Endodermal cell (in vitro differentiated cells): ENCODE data around the gene GAL3ST2. TPM values are rescaled to one million over a fixed set of nuclear protein-coding genes. Genes with fewer than 3 reads are reported as not detected.

Source experiments
- DNase-seq: peaks from one replicate; pipeline ENCODE4 v3.0.0-alpha.2; 2017
- H3K27ac ChIP-seq: 2 replicates; pipeline ENCODE4 v1.5.1; 2013; ENCODE audit warnings: mild to moderate bottlenecking, low read depth, low read length, moderate library complexity
- H3K27me3 ChIP-seq: 2 replicates; pipeline ENCODE4 v1.6.1; 2013; ENCODE audit warnings: mild to moderate bottlenecking, low read length, moderate library complexity; ENCODE audit not compliant: insufficient read depth, control insufficient read depth, poor library complexity, severe bottlenecking
- H3K36me3 ChIP-seq: 2 replicates; pipeline ENCODE4 v1.7.0; 2013; ENCODE audit warnings: mild to moderate bottlenecking, low read length, moderate library complexity; ENCODE audit not compliant: control insufficient read depth, insufficient read depth
- H3K4me1 ChIP-seq: one replicate; pipeline ENCODE4 v1.7.0; 2013; ENCODE audit warnings: low read length; ENCODE audit not compliant: control insufficient read depth, insufficient read depth
- H3K4me3 ChIP-seq: 2 replicates; pipeline ENCODE4 v1.5.1; 2013; ENCODE audit warnings: mild to moderate bottlenecking, low read length, moderate library complexity
- H3K9ac ChIP-seq: 2 replicates; pipeline ENCODE4 v1.6.1; 2013; ENCODE audit warnings: mild to moderate bottlenecking, low read length, moderate library complexity; ENCODE audit not compliant: poor library complexity, severe bottlenecking; ENCODE audit errors: extremely low read depth
- H3K9me3 ChIP-seq: 2 replicates; pipeline ENCODE4 v1.6.1; 2013; ENCODE audit warnings: mild to moderate bottlenecking, low read length, moderate library complexity; ENCODE audit not compliant: control insufficient read depth
- H3K27ac Mint-ChIP-seq: 2 replicates; pipeline ENCODE4 v1.8.0; 2020; ENCODE audit warnings: mixed read lengths
- H3K27me3 Mint-ChIP-seq: 2 replicates; pipeline ENCODE4 v1.8.0; 2021; ENCODE audit warnings: mild to moderate bottlenecking, mixed read lengths; ENCODE audit not compliant: insufficient read depth
- H3K36me3 Mint-ChIP-seq: 2 replicates; pipeline ENCODE4 v1.8.0; 2020; ENCODE audit warnings: low read depth, mixed read lengths
- H3K4me1 Mint-ChIP-seq: 2 replicates; pipeline ENCODE4 v1.8.0; 2020; ENCODE audit warnings: mixed read lengths
- H3K4me3 Mint-ChIP-seq: 2 replicates; pipeline ENCODE4 v1.8.0; 2020; ENCODE audit warnings: mild to moderate bottlenecking, moderate library complexity, mixed read lengths
- H3K9me3 Mint-ChIP-seq: 2 replicates; pipeline ENCODE4 v1.8.0; 2020; ENCODE audit warnings: mild to moderate bottlenecking, mixed read lengths
- CTCF ChIP-seq: fragments of 200-600 bp; sonication (generic); conservative IDR thresholded peaks from 2 replicates; pipeline ENCODE4 v1.5.0; 2021; ENCODE audit warnings: antibody characterized with exemption, mild to moderate bottlenecking
- WGBS, 2 experiments: methylation state at CpG; one replicate each; pipeline versions ENCODE4 v1.1.5 to v1.1.7; 2013; ENCODE audit warnings: missing lambda C conversion rate in 2 of 2, mixed read lengths in 1 of 2; ENCODE audit not compliant: insufficient coverage in 1 of 2, insufficient read length in 1 of 2; 5-methylcytosine and 5-hydroxymethylcytosine counted together
- long read RNA-seq, 4 experiments: library from polyadenylated mRNA in 2 of 4; library from RNA in 1 of 4; library from capped mRNA in 1 of 4; stranded (forward) in 3 of 4; unstranded in 1 of 4; transcript quantifications; one replicate each; pipeline ENCODE4 v2.0.0, GENCODE V29; 2020 to 2021; ENCODE audit warnings: inconsistent platforms in 1 of 4
- polyA plus RNA-seq, 2 experiments: library from polyadenylated mRNA; stranded (reverse); fragments of 50-300 nt; gene quantifications; one replicate each; pipeline ENCODE4 v1.2.3, GENCODE V29; 2013
- total RNA-seq, 2 donors: library from RNA; stranded (reverse); fragmentation: NEBNext Ultra II Directional in 1 of 2; extraction: Animal tissue kit (Norgen Biotek cat#: 25700) in 1 of 2; gene quantifications; 2 replicates in 1 of 2; 3 replicates in 1 of 2; pipeline ENCODE4 v1.2.1, GENCODE V29; 2021

Gene GAL3ST2
- under 1 TPM; 0.57 to 0.91 TPM for total RNA-seq
- polyA plus RNA-seq (2013, experiment 1 of 2): not detected
- not detected for polyA plus RNA-seq (2013, experiment 2 of 2)
- long read RNA-seq, experiment 1: 0 reads
- long read RNA-seq, experiment 2: 0 reads
- long read RNA-seq, experiment 3: 0 reads
- long read RNA-seq, experiment 4: 0 reads

DNA sequence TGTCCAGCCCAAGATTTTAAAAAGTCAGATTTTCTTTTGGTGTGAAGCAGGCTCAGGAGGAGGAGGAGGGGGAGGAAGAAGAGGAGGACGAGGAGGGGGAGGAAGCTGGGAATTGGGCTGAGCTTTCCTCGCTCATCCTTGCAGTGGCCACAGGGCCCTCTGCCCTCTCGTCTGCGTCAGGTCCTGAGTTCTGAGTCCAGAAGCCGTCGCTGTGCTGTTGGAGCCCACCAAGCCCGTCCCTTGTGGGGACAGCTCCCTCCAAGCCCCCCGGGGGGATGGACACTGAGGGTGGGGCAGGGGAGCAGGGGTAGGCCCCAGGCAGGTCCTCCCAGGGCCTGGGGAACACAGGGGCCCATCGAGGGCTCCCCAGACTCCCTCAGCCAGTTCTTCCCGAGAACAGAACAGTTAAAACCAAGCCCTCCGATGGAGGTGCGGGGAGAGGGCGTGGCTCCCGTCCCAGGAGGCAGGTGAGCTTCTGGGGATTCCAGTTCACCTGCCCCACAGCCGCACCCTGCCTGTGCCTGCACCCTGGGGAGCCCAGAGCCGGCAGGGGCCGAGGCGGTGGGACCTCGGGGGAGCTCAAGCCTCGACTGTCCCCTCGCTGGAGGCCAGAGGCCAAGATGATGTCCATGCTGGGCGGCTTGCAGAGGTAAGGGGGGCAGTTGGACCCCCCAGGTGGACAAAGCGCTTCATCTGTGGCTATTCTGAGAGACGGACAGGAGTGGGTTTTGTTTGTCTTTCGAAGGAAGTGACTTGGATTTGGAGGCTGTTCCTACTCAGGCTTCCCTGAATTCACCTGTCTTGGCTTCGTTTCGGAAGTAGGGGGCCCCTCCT lies at the start of gene GAL3ST2:
Gene GAL3ST2, plus strand, starts transcription at position 487 of the 834 bp plus-strand sequence. Its CDS starts 134 bp downstream, at position 621.
- H3K4me1 Mint-ChIP-seq: peaks cover 16% of the 10 kb centered on the region
- DNase-seq: peak; percentile 40
- Histone ChIP-seq H3K27ac (no peak within 1 kb of the TSS), H3K4me1 (no peaks in the 10 kb centered on the region), H3K4me3 (no peak within 1 kb of the TSS), H3K9ac (no peak within 1 kb of the TSS), H3K9me3 (peaks cover 20% of the 10 kb centered on the region), H3K36me3 (no peaks in the 10 kb centered on the region), H3K27me3 (no peaks in the 10 kb centered on the region)
- H3K27ac Mint-ChIP-seq: no peak within 1 kb of the TSS
- H3K9me3 Mint-ChIP-seq: peaks cover 28% of the 10 kb centered on the region
- no peaks in the 10 kb centered on the region for H3K36me3 Mint-ChIP-seq
- 87 to 90% methylated on average over 21 to 27 of the region's 27 CpGs for WGBS, 2 experiments
- H3K27me3 Mint-ChIP-seq: no peaks in the 10 kb centered on the region
- H3K4me3 Mint-ChIP-seq: no peak within 1 kb of the TSS
- no peak for TF ChIP-seq CTCF

DNA sequence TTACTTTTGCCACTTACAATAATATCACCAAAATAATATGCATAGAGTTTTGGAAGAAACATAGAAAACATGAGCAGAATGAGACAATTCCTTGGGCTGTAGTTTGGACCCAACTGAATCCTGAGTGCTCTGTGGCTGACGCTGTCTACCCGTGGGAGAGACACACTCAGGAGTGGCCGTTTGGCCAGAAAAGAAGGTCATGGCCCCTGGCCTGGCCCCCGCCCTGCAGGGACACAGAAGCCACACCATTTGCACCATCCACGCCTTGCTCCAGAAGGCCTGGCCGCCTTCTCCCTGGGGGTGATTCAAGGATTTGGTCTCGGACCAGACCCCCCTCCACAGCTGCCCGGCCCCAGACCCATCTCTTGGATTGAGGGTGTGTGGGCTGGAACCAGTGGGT lies 48.6 kb upstream of the GAL3ST2 start:
- Mint-ChIP-seq H3K27me3 (peaks cover 1% of the 10 kb centered on the region), H3K4me1 (no peaks in the 10 kb centered on the region), H3K9me3 (peaks cover 14% of the 10 kb centered on the region), H3K36me3 (peaks cover 44% of the 10 kb centered on the region), H3K4me3 (no peak overlapping the region), H3K27ac (no peak overlapping the region)
- WGBS, 2 experiments: 95 to 98% methylated on average over 4 to 8 of the region's 8 CpGs
- peaks cover 13% of the 10 kb centered on the region for H3K36me3 ChIP-seq
- no peaks in the 10 kb centered on the region for H3K27me3 ChIP-seq
- H3K9ac ChIP-seq: no peak overlapping the region
- TF ChIP-seq CTCF: no peak
- H3K27ac ChIP-seq: no peak overlapping the region
- H3K4me3 ChIP-seq: no peak overlapping the region
- DNase-seq: no peak
- H3K9me3 ChIP-seq: peaks cover 8% of the 10 kb centered on the region
- no peaks in the 10 kb centered on the region for H3K4me1 ChIP-seq

DNA sequence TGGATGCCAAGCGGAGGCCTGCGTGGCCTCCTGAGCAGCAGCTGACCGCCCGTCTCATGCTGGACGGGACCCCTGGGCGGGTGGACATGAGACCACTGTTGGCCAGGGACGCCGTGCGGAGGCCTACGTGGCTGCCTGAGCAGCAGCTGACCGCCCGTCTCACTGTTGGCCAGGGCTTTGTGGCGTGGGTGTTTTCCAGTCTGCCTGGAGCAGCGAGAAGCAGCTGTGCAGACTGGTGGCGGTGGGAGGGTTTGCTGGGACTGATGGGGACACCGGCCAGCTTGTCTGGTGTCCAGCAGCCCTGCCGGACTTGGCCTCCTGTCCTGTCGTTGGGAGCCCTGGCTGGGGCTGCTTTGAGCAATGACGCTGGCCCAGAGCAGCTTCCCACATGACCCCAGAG lies 48.0 kb upstream of the GAL3ST2 start:
- H3K4me1 ChIP-seq: no peaks in the 10 kb centered on the region
- no peak overlapping the region for H3K4me3 ChIP-seq
- H3K27me3 ChIP-seq: no peaks in the 10 kb centered on the region
- 87% methylated on average over 9 to 19 of the region's 19 CpGs for WGBS, 2 experiments
- Mint-ChIP-seq H3K27me3 (peaks cover 5% of the 10 kb centered on the region), H3K27ac (no peak overlapping the region), H3K4me1 (no peaks in the 10 kb centered on the region), H3K4me3 (no peak overlapping the region), H3K9me3 (peaks cover 8% of the 10 kb centered on the region), H3K36me3 (peaks cover 38% of the 10 kb centered on the region)
- DNase-seq: no peak
- peaks cover 7% of the 10 kb centered on the region for H3K36me3 ChIP-seq
- H3K27ac ChIP-seq: no peak overlapping the region
- H3K9ac ChIP-seq: no peak overlapping the region
- TF ChIP-seq CTCF: no peak
- peaks cover 2% of the 10 kb centered on the region for H3K9me3 ChIP-seq
